ENCODE measurements around the gene PERCC1.

Gene PERCC1

DNA sequence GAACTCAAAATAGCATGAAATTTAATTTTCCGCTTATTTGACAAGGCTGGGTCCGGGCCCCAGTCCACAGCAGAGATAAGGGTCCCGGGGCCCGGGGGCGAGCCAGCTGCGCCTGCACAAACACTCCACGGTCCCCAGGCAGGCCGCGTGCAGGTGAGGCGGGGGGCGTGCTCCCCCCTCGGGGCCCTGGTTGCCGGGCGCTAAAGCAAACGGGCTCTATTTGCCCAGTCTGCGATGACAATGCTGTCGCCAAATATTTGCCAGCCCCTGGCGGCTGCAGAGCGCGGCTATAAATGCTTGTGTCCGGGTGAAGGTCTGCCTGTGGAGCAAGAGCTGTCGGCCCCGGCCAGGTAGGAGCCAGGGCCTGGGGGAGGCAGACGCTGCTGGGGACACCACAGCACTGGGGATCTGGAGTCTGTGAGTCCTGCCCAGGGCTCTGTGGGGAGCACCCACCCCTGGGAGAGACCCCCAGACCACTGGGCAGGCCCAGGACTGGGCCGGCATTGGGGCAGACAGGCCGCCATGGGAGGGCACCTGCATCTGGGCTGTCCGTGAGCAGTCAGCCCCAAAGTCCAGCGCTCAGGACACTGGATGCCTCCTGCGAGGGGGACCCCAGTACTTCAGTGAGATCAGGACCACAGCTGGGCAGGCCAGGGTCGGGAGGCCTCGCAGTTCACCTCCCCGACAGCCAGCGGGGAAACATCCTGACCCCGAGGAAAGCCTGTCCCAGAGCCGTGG, at the start of gene PERCC1:
Gene PERCC1 (plus strand): TSS at position 320 of the 738 bp plus-strand sequence. CDS start 1,516 bp downstream, outside the sequence.
- in situ Hi-C loops (cut with MboI; ENCODE audit: low sequenced_read_pairs) = no loop called here

GRCh38 chr16:1381612-1382406, 49.1 kb upstream of the PERCC1 start:
- in situ Hi-C loops (cut with MboI; ENCODE audit: low sequenced_read_pairs) = no loop called here

GRCh38 chr16:1383556-1383955, 47.3 kb upstream of the PERCC1 start:
- in situ Hi-C loops (cut with MboI; ENCODE audit: low sequenced_read_pairs) = no loop called here

GRCh38 chr16:1385232-1385631, 45.6 kb upstream of the PERCC1 start:
- in situ Hi-C loops (cut with MboI; ENCODE audit: low sequenced_read_pairs) = no loop called here

GRCh38 chr16:1387331-1387730, 43.5 kb upstream of the PERCC1 start:
- in situ Hi-C loops (cut with MboI; ENCODE audit: low sequenced_read_pairs) = no loop called here

DNA sequence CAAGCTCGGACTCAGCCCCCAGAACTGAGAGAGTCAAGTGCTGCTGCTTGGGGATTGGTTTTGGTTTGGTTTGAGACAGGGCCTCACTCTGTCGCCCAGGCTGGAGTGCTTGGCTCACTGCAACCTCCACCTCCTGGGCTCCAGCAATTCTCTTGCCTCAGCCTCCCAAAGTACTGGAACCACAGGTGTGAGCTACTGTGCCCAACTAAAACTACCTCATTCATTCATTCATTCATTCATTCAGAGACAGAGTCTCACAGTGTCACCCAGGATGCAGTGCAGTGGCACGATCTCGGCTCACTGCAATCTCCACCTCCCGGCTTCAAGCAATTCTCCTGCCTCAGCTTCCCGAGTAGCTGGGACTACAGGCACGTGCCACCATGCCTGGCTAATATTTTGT, 41.1 kb upstream of the PERCC1 start:
- in situ Hi-C loops (cut with MboI; ENCODE audit: low sequenced_read_pairs) = no loop called here

DNA sequence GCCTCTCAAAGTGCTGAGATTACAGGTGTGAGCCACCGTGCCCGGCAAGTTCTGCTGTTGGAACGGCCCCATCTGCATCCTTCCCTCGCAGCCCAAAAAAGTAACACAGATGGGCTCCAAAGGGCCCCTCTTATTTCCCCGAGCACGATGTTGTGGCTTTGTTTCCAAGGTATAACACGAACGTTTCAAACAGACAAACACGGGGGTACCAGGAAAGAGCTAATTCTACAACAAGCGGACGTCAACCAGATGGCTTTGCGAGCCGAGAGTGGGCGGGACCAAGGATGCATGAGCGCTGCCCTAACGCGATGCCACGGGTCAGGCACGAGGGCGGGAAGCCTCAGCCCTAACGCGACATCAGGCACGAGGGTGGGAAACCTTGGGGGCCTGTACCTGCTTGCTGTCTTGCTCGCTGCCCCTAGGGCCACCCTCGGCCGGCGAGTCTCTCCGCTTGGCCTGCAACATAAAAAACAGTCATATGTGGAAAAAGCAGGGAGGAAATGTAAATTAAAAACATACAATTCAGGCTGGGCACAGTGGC, 40.6 kb upstream of the PERCC1 start:
- in situ Hi-C loops (cut with MboI; ENCODE audit: low sequenced_read_pairs) = no loop called here

DNA sequence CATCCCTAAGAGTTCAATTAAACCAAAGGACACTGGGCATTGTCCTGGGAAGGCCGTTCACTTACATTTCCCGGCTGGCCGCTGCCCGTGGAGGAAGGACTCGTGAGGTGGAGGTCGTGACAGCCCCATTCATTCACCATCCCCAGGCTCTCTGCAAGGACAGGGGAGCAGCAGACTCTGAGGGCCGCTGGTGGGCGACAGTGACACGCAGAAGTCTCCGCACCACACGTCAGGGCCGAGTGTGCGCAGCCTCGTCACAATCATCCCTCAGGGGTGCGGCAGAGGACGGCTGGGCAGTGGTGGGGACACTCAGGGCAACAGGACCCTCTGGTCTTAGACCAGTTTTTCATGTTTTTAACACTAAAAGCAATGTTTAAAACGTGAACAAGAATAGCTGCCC, 38.1 kb upstream of the PERCC1 start:
- in situ Hi-C loops (cut with MboI; ENCODE audit: low sequenced_read_pairs) = no loop called here

GRCh38 chr16:1393613-1394176, 37.2 kb upstream of the PERCC1 start:
- in situ Hi-C loops (cut with MboI; ENCODE audit: low sequenced_read_pairs) = no loop called here

- in situ Hi-C loops (cut with MboI; ENCODE audit: low sequenced_read_pairs) = no loop called here
Observed at GRCh38 chr16:1394367-1394951, 36.4 kb upstream of the PERCC1 start.

DNA sequence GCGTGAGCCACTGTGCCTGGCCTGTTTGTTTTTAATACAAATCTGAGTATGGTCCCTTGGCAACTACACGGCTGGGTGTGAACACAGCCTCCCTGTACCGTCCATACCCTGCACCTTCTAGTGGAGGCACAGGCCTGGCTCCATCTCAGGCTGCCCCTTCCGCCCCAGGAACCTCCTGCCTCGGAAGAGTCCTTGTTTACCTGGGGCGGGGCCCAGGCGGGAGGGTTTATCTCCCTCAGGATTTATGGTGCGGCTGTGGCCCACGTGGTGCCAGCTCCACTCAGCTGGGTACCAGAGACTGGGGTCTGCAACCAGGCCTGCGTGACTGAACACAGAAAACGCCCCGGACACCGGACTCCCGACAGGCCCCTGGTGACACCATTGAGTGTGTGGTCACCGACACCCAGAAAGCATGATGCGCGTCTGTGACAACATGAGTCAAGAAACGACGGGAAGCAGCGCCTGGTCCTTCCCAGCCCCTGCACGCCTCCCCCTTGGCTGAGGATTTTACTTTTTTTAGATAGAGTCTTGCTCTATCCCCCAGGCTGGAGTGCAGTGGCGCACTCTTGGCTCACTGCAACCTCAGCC, 35.3 kb upstream of the PERCC1 start:
- in situ Hi-C loops (cut with MboI; ENCODE audit: low sequenced_read_pairs) = no loop called here

DNA sequence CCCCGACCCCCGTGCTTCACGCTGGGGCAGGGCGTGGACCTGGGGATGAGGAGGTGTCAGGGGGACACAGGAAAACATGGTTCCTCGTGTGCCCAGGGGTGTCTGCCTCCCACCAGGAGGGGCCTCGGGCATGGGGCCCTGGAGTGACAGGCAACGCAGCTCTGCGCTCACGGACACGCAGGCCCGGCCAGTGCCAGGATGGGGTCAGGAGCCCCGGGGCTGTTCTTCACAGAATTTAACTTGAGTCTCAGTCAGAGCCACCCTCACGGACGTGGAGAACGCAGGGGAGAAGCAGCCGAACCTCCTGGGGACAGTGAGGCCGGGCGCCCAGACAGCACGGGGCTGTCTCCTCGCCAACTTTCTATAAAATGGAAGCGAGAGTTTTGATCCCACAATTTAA, 33.1 kb upstream of the PERCC1 start:
- in situ Hi-C loops (cut with MboI; ENCODE audit: low sequenced_read_pairs) = no loop called here

DNA sequence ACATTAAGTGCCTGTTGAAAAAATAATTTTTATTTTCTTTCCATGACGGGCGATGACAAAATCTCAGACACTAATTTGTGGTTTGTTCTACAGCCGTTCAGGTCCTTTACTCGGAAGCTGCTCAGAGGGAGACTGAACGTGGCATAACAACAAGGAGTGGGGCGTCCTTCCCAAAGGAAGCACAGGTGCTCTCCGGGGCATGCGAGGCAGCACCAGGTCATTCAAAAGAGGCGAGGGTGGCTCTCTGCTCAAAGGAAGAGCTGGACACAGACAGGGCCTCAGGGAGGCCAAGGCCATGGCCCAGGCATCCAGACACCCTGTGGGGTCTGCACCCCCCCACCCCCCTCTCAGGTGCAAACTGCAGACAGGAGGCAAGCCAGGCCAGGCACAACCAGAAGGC, 32.5 kb upstream of the PERCC1 start:
- in situ Hi-C loops (cut with MboI; ENCODE audit: low sequenced_read_pairs) = no loop called here

- in situ Hi-C loops (cut with MboI; ENCODE audit: low sequenced_read_pairs) = no loop called here
Observed at GRCh38 chr16:1398826-1399581, 31.9 kb upstream of the PERCC1 start.

DNA sequence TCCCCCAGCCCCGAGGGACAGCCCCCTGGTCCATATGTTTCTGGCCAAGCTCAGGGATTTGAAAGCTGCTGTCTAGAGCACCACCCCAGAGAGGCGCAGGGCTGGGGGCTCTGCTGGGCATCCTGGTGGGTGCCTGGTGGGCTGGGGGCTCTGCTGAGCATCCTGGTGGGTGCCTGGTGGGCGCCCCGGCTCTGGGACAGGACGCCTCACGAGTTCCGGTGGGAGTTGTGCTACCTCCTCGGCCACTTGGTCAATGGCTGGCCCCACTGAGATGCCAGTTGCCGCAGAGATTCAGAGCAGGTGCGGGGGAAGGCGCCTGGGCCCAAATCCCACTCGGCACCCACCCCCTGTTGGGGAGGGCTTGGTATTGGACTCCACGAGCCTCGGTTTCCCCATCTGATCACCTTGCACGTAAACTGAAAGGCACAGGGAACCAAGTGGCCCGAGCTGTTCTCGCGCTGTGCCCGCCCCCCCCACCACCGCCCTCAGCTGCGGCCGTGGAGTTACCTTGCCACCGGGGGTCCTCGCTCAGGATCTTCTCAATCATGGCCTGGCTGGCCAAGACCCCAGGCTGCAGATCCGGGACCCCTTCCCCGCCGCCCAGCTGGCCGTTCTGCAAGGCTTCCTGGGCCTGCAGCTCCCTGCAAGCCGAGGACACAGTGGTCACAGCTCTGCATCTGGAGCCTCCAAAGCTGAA, 29.7 kb upstream of the PERCC1 start:
- in situ Hi-C loops (cut with MboI; ENCODE audit: low sequenced_read_pairs) = no loop called here

DNA sequence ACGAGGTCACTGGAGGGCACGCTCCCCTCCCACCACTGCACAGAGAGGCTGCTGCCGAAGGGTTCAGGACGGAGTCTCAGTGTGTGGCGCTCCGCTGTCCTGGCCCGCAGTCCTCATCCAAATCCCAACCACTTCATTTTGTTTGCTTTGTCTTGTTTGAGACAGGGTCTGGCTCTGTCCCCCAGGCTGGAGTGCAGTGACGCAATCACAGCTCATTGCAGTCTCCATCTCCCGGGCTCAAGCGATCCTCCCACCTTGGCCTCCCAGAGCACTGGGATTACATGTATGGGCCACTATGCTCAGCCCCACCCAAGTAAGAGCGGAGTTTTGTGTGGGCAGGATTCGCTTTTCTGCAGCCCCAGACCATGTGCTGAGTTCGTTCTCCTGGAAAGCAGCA, 29.1 kb upstream of the PERCC1 start:
- in situ Hi-C loops (cut with MboI; ENCODE audit: low sequenced_read_pairs) = no loop called here

DNA sequence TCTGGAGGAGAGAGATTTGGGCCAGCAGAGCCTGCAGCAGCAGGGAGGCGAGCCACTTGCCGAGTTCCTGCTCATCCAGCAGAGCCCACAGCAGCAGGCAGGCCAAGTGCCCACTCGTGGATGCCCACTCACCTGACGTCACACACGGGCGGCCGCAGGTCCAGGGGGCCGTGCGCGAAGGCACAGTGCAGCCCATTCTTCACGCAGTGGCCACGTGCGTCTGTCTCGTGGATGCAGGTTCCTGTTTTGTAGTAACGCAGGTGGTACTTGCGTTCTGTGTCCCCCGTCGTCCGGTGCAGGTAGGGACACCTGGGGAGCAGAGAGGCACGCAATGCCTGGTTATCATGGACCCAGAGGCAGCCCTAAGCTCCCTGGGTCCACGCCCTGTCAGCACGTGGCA, 27.8 kb upstream of the PERCC1 start:
- in situ Hi-C loops (cut with MboI; ENCODE audit: low sequenced_read_pairs) = no loop called here

GRCh38 chr16:1403733-1404132, 27.1 kb upstream of the PERCC1 start:
- in situ Hi-C loops (cut with MboI; ENCODE audit: low sequenced_read_pairs) = no loop called here

- in situ Hi-C loops (cut with MboI; ENCODE audit: low sequenced_read_pairs) = no loop called here
Observed at GRCh38 chr16:1407753-1408152, 23.1 kb upstream of the PERCC1 start.
